Upper lobe of right lung (tissue), 1 donor: Measurements from ENCODE around the gene ABHD12. TPM values are rescaled to one million over a fixed set of nuclear protein-coding genes. Genes with fewer than 3 reads are reported as not detected.
A peak's percentile ranks its signal among the peaks of the same experiment; 100 is the strongest.

ENCODE experiments used
- ATAC-seq: fragments of 200-7000 bp; cut with Tn5 transposase; one replicate; pipeline ENCODE4 v1.9.1; 2020; ENCODE audit warnings: mild to moderate bottlenecking, moderate library complexity
- DNase-seq: peaks from one replicate; pipeline ENCODE4 v3.0.0-alpha.2; 2020
- H3K27ac ChIP-seq: fragments of 200-600 bp; one replicate; pipeline ENCODE4 v1.8.0; 2022
- H3K27me3 ChIP-seq: fragments of 200-600 bp; one replicate; pipeline ENCODE4 v1.8.0; 2022; ENCODE audit warnings: mild to moderate bottlenecking
- H3K36me3 ChIP-seq: fragments of 200-600 bp; one replicate; pipeline ENCODE4 v1.8.0; 2022
- H3K4me1 ChIP-seq: fragments of 200-600 bp; one replicate; pipeline ENCODE4 v1.8.0; 2022
- H3K4me3 ChIP-seq: fragments of 200-600 bp; one replicate; pipeline ENCODE4 v1.8.0; 2022; ENCODE audit warnings: mild to moderate bottlenecking
- H3K9me3 ChIP-seq: fragments of 200-600 bp; one replicate; pipeline ENCODE4 v1.8.0; 2022
- intact Hi-C: fragments of 100-400 bp; cut with DNase I; formaldehyde crosslinking; loops from one replicate; pipeline ENCODE4 v1.11.0; 2022
- total RNA-seq: library from RNA; stranded (reverse); fragmentation: NEBNext Ultra II Directional; extraction: Animal tissue kit (Norgen Biotek cat#: 25700); gene quantifications from one replicate; pipeline ENCODE4 v1.2.1, GENCODE V29; 2021
- TF ChIP-seq, protein P1 (sequence below): fragments of 200-600 bp; IDR thresholded peaks from one replicate; pipeline ENCODE4 v1.8.0; 2022; ENCODE audit warnings: antibody characterized with exemption
- donor health status: DM: no; HTN: yes; CAD: no; lungs with severe emphysema.

ABHD12 gene
- total RNA-seq, 1 donor from 2014 or later: 45.2 TPM

DNA sequence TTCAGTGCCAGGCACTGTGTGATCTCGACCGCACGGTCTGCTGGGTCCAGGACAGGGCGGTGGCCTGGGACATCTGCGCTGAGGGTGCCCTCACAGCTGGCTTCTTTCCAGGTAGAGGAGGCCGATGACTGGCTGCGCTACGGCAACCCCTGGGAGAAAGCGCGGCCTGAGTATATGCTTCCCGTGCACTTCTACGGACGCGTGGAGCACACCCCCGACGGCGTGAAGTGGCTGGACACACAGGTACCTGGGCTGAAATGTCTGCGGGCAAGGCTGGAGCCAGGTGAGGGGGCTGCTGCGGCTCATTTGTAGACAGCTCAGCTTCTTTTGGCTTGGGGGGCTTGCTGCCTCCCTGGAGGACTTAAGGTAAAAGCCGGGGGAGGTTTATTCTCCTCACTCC is 116.2 kb downstream of the ABHD12 start:
- intact Hi-C loops: no loop called here
- Histone ChIP-seq H3K4me3 (no peak overlapping the region), H3K36me3 (peaks cover 78% of the 10 kb centered on the region), H3K4me1 (no peaks in the 10 kb centered on the region), H3K27me3 (no peaks in the 10 kb centered on the region), H3K27ac (no peak overlapping the region), H3K9me3 (no peaks in the 10 kb centered on the region)
- peak; percentile 42 for DNase-seq
- ATAC-seq: no peak
- TF ChIP-seq, protein P1, sequence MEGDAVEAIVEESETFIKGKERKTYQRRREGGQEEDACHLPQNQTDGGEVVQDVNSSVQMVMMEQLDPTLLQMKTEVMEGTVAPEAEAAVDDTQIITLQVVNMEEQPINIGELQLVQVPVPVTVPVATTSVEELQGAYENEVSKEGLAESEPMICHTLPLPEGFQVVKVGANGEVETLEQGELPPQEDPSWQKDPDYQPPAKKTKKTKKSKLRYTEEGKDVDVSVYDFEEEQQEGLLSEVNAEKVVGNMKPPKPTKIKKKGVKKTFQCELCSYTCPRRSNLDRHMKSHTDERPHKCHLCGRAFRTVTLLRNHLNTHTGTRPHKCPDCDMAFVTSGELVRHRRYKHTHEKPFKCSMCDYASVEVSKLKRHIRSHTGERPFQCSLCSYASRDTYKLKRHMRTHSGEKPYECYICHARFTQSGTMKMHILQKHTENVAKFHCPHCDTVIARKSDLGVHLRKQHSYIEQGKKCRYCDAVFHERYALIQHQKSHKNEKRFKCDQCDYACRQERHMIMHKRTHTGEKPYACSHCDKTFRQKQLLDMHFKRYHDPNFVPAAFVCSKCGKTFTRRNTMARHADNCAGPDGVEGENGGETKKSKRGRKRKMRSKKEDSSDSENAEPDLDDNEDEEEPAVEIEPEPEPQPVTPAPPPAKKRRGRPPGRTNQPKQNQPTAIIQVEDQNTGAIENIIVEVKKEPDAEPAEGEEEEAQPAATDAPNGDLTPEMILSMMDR: no peak

DNA sequence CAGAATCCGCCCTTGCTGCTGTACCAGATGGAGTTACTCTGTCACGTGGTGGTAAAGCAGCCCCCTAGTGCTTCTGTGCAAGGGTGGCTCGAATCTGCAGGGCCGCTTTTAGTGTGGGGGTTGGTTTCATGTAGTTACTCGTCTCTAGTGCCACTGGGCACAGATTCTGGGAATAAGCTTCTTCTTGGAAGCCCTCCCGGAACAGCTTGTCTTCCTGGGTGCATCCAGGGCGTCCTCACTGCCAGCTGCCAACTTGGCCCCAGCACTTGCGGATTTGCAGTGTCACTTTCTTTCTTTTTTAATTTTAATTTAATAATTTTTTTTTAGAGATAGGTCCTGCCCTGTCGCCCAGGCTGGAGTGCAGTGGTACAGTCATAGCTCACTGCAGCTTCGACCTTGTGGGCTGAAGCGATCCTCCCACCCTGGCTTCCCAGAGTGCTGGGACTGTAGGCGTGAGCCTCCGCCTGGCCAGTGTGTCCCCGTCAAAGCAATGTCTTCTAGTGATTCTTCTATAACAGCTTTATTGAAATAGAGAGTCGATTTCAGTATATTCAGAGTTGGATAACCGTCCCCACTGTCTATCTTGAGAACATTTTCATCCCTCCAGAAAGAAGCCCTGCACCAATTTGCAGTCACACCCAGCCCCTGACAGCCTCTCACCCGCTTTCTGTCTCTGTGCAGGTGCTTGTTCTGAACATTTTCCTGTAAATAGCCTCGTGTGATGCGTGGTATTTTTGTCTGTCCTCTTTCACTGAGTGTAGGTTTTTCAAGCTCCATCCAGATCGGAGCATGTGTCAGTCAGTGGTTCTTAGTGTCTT is 116.9 kb downstream of the ABHD12 start:
- H3K27ac ChIP-seq: no peak overlapping the region
- ATAC-seq: no peak

DNA sequence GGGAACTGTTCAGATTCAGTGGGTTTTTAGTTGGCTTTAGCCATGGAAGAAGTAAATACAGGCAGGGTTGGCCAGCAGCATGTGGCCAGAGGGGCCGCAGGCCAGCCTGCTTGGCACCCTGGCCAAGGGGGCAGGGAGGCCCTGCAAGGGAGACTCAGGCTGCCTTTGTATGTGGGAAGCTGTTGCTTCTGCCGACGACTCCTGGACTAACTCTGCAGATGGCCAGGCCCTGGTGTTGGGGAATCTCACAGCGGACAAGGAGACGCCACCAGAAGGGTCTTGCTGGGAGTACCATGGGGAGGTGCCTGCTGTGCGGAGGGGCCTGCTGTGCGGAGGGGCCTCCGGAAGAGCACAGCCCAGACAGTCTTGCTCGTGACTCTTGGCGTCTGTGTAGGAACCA is 117.6 kb downstream of the ABHD12 start:
- H3K27me3 ChIP-seq: no peaks in the 10 kb centered on the region
- TF ChIP-seq, protein P1: no peak
- no peaks in the 10 kb centered on the region for H3K9me3 ChIP-seq
- H3K27ac ChIP-seq: no peak overlapping the region
- no peak overlapping the region for H3K4me3 ChIP-seq
- no peaks in the 10 kb centered on the region for H3K4me1 ChIP-seq
- peaks cover 75% of the 10 kb centered on the region for H3K36me3 ChIP-seq
- DNase-seq (peak; percentile 32), ATAC-seq (no peak)
- intact Hi-C loops: no loop called here

More for the DNA sequence above, 116.9 kb downstream of the ABHD12 start:
- TF ChIP-seq, protein P1: no peak
- no peaks in the 10 kb centered on the region for H3K4me1 ChIP-seq
- intact Hi-C loops: no loop called here
- peaks cover 80% of the 10 kb centered on the region for H3K36me3 ChIP-seq
- H3K27me3 ChIP-seq: no peaks in the 10 kb centered on the region
- DNase-seq: peak; percentile 46
- no peaks in the 10 kb centered on the region for H3K9me3 ChIP-seq
- no peak overlapping the region for H3K4me3 ChIP-seq

DNA sequence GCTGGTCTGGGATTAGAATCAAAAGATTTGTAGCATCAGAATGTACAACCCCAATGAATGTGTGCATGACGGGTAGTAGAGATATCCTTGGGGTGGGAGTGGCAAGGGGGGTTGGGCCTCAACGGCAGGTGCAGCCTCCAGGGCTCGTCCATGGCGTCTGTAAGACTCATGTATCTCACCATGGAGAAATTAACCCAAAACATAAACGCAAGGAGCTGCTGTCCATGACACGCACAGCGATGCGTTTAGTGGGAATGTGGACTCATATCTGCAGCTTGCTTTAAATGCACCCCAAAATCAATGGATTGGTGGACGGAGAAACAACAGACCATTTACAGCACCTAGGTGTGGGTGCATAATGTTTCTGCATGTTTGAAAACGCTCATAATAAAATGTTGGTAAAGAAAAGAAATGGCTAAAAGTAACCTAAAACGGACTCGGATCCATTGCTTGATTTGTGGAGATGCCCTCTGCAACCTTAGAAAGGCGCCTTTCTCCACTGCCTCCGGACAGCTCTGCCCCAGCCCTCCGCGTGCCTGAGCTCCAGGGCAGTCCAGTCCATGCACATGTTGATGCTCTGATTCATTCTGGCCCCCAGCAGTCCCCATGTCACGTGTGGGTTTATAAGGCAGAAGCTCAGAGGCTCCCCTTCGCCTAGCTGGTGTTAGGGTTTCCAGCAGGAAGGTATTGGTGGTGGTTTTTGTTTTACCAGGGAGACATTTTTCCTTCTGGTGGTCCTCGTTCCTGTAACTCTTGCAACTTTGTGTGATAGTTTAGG is 118.2 kb downstream of the ABHD12 start:
- Histone ChIP-seq H3K36me3 (peaks cover 69% of the 10 kb centered on the region), H3K4me1 (no peaks in the 10 kb centered on the region), H3K27me3 (no peaks in the 10 kb centered on the region), H3K27ac (no peak overlapping the region), H3K9me3 (no peaks in the 10 kb centered on the region), H3K4me3 (no peak overlapping the region)
- intact Hi-C loops: no loop called here
- TF ChIP-seq, protein P1: no peak
- DNase-seq: peak; percentile 36
- ATAC-seq: no peak

DNA sequence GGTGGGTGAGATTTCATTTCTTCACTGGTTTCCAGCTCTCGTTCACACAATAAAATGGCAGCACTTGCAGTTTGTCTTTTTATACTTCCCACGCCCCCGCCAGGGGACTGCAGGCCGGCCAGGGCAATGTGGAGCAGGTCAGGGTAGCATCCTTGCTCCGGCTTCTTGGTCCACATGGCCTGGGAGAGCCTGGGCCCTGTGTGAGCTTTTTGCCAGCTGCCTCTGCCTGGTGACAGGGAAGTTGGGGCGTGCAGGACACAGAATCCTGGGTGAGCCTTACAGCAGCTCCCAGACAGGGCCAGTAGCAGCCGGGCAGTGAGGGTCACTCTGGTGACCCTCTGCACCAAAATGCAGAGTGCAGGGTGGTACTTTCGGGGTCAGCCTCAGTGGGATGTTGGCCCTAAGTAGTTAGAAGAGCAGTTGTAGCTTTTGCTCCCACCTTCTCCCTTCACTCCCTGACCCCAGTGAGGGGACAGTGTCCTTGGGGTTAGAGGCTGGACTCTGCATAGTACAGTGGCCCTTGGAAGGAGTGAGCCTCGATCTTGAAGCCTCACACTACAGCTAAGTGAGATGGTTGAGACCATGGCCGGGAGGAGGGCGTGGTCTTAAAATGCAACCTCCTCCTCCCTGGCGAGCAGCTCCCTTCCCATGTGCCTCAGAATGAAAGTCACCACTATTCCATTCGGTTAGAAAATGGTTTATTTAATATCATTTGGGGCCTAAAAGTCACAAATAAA is 119.0 kb downstream of the ABHD12 start:
- H3K9me3 ChIP-seq: no peaks in the 10 kb centered on the region
- DNase-seq (peak; percentile 49), ATAC-seq (no peak)
- H3K4me1 ChIP-seq: no peaks in the 10 kb centered on the region
- peaks cover 62% of the 10 kb centered on the region for H3K36me3 ChIP-seq
- no peaks in the 10 kb centered on the region for H3K27me3 ChIP-seq
- TF ChIP-seq, protein P1: no peak
- H3K27ac ChIP-seq: no peak overlapping the region
- intact Hi-C loops: no loop called here
- H3K4me3 ChIP-seq: no peak overlapping the region
